Urothelium cell line (cell line): Measurements from ENCODE around the gene MYO5A.
"Not testable (repeated sequence)": the region's sequence is repeated elsewhere in the genome, so short reads cannot be mapped to it uniquely, and the experiment has no call there.

Experiments used
- DNase-seq: peaks from one replicate; pipeline ENCODE4 v3.0.0; 2011; ENCODE audit warnings: low spot score, mixed read lengths
- FAIRE-seq: peaks from 2 replicates; lab custom pipeline; 2011; peaks lifted over from hg19 to GRCh38; lab: Jason Lieb, UNC

The MYO5A gene

DNA sequence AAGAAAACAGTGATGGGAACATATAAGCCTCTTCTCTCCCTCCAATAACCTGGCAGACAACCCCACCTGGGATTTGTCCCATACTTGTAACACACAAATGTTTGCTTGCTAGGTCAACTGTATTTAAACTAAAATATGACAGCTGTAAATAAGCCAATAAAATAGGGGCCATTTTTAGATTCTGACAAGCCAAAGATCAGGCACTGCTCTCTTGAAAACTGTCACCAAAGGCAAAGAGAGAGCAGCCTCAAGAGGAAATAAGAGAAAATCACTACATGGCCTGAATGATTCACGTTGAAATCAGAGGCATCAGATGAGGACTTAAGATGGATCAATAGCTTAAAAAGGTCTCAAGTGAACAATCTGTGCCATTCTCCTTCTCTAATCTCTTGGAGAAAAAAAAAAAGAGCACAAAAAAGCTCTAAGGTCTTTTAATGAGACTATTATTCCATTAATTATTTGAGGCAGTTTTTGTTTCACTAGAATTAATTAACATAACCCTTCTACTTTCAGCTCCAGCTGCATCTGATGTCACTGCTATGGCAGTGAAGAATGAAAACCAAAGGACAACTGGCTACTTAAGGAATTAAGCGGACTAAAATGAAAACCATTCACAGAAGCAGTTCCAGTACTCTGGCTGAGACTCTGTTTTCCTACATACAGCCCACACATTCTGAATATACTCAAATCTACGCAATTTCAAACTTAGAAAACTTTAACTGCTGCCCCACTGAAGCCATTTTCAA, 19.0 kb downstream of the MYO5A start:
- FAIRE-seq (no peak), DNase-seq (no peak)

DNA sequence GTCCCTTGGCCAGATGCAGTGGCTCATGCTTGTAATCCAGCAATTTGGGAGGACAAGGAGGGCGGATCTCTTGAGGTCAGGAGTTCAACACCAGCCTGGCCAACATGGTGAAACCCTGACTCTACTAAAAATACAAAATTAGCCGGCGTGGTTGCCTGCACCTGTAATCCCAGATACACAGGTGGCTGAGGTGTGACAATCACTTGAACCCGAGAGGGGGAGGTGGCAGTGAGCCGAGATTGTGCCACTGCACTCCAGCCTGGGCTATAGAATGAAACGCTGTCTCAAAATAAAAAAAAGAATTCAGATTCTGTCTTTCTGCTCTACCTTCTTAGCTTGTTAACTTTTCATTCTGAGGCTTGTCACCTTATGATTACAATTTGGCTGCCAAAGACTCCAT, 22.1 kb downstream of the MYO5A start:
- DNase-seq (no peak), FAIRE-seq (no peak)

DNA sequence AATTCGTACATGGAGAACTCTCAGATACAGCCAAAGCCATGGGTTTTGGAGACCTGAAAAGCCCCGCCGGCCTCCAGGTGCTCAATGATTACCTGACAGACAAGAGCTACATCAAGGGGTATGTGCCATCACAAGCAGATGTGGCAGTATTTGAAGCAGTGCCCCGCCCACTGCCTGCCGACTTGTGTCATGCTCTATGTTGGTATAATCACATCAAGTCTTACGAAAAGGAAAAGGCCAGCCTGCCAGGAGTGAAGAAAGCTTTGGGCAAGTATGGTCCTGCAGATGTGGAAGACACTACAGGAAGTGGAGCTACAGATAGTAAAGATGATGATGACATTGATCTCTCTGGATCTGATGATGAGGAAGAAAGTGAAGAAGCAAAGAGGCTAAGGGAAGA, 23.5 kb downstream of the MYO5A start:
- no peak for DNase-seq
- FAIRE-seq, result no peak

DNA sequence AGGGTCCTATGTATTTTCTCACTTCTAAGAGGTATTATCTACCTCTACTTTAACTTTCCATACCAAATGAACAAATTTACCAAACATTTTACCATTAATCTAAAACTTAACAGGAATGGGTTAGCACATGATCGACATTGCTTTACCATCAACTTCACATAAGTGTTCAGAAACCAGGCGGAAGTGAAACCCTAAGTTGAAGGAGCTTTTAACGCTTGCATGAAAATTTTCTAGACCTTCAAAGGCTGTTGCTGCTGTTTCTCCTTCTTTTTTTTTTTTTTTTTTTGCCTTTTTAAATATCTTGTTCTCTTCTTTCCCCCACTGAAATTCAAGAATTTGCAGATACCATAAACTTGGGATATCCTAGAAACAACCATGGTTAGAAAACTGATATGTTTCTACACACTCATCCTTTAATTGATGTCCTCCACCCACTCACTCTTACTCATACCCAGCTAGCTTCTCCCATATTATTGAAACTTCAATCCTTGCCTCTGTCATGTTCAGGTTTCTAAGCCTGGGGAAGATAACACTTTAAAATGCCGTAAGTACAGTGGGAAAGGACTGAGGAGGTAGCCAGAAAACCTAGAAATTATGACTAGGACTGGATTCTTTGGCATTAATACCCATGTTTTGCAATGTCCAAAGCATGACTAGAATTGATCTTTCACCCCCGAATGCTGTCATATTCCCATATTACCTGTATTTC, 24.7 kb downstream of the MYO5A start:
- FAIRE-seq, result no peak
- no peak for DNase-seq

DNA sequence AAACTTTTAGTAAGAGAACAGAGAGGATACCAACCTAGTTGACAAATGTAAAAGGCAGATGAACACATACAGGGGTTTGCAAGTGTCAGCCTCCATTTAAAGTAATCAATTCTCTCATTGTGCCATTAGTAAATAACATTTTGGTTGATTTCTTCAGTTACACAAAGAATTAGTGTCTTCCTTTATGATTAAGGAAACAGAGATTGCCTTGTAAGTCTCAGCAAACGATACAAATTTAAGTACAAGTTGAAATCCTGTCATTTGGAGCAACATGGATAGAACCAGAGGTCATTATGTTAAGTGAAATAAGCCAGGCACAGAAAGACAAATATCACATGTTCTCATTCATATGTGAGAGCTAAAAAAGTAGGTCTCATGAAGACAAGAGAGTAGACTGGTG, 26.1 kb downstream of the MYO5A start:
- FAIRE-seq (no peak), DNase-seq (no peak)

DNA sequence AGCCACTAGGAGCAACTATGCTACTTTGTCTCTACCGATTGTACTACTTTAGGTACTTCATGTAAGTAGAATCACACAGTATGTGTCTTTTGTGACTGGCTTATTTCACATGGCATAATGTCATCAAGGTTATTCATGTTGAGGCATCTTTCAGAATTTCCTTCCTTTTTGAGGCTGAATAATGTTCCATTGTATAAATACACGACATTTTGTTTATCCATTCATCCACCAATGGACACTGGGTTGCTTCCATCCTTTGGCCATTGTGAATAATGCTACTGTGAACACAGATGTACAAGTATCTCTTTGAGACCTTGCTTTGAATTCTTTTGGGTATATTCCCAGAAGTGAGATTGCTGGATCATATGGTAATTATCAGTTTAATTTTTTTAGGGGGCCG, 29.2 kb downstream of the MYO5A start:
- FAIRE-seq (no peak), DNase-seq (no peak)

DNA sequence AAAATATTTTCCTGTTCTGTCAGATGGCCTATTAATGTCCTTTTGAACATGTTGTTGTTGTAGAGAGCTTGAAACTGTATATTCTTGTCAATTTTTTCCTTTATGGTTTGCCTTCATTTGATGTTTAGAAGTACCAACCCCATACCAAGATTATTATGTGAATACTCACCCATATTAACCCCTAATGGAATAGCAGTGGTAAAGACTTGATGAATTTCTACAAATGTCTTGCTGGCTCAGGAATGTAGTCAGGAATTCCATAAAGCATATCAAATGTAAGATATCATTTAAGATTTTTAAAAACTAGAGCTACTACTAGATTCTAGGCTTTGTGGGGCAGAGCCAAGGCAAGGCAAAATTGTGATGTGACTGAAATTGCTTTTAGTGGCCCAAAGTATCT, 30.0 kb downstream of the MYO5A start:
- DNase-seq (no peak), FAIRE-seq (no peak)

DNA sequence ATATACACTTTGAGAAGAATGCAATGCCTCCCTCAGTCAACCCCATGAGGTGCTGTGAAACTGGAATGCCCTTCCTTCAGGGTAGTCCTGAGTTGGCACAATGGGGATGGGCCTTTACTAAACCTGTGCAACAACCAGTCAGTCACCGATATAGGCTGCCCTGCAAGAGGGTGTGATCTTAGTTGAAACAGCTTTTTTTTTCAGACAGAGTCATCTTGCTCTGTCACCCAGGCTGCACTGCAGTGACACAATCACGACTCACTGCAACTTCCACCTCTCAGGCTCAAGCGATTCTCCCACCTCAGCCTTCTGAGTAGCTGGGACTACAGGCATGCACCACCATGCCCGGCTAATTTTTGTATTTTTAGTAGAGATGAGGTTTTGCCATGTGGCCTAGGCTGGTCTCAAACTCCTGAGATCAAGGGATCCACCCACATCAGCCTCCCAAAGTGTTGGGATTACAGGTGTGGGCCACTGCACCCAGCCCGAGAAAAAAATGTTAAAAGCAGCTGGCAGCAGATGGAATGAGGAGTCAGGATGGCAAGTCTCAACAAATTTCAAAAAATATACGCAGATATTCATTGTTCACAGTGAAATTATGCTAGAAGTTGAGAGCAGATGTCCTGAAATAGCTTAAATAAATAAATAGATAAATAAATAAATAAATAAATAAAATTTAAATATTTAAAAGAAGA, 31.8 kb downstream of the MYO5A start:
- DNase-seq (no peak), FAIRE-seq (no peak)

DNA sequence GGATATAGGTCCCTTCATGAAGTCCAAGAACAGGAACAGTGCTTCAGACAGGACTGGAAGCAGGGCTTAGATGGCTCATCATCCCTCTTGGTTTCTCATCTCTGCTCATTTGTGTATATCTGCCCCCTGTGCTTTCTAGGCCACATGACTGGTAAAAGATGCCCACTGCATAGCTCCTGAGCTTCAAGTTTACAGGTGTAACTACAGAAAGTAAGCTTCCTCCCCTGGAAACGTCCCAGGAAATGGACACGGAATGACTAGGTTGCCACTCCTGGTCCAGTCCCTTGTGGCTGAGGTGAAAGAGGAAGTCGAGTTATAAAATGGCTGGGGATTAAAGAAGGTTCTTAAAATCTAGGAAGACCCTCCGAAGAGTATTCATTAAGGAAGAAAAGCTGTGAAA, 32.5 kb downstream of the MYO5A start:
- no peak for FAIRE-seq
- DNase-seq, result no peak

DNA sequence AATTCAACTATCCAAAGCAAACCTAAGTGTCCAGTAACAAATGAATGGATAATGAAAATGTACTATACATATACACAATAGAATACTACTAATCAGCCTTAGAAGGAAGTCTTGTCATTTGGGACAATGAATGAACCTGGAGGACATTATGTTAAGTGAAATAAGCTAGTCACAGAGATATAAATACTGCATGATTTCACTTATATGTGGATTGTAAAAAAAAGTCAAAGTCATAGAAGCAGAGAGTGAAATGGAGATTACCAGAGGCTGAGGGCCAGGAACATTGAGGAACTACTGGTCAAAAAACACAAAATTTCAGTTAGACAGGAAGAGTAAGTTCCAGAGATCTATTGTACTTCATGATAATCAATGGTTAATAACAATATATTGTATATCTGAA, 33.6 kb downstream of the MYO5A start:
- no peak for DNase-seq
- FAIRE-seq, result no peak

DNA sequence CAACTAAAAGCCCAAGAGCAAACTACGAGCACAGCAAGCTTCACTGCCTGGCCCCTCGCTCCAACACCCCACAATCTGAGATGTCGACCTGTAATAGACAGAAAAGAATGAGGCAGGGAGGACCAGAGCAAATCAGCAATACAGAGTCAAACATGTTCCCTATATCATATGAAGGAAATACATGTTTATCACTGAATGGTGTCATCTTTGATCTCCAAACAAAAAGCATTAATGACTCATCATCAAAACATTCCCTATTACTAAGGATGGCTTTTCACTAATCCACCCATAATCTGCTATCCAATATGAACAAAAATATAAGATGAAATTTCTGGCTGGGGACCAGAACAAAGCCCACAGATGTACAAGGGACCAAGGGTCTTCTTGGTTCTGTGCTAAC, 34.7 kb downstream of the MYO5A start:
- no peak for DNase-seq
- FAIRE-seq, result no peak

DNA sequence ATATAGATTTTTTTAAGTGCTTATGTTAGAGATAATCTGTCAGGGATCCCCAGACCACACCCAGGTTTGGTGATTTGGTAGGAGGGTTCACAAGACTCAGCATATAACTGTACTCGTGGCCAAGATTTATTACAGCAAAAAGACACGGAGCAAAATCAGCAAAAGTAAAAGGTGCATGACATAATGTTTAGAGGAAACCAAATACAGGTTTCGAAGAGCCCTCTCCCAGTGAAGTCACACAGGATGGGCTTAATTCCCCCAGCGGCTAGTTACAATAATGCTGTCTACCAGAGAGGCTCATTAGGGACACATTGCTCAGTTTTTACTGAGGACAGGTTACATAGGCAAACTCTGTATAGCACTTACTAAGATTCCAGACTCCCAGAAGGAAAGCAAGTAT, 36.5 kb downstream of the MYO5A start:
- no peak for FAIRE-seq
- DNase-seq, result no peak

DNA sequence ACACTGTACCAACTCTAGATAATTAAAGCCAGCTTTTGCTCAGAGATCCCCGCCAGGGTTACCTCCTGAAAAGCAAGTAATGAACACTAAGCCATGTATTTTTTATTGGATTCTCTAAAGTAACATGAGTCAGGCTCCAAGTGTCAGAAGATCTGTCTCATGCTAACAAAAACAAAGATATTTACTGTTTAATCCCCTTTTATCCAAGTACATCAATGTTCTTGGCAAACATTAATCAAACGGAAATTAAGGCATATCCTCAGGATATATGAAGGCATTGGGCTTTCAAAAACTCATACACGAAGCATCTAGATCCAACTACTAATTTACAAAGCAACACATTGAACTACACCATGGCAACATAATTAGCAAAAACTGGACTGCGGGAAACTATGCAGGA, 37.2 kb downstream of the MYO5A start:
- DNase-seq, result no peak
- no peak for FAIRE-seq

DNA sequence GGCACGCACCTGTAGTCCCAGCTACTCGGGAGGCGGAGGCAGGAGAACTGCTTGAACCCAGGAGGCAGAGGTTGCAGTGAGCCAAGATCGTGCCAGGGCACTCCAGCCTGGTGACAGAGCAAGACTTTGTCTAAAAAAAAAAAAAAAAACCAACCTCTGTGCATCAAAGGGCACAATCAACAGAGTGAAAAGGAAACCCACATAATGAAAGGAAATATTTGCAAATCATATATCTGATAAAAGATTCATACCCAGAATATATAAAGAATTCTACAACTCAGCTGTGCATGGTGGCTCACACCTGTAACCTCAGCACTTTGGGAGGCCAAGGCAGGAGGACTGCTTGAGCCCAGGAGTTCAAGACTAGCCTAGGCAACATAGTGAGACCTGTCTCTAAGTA, 39.2 kb downstream of the MYO5A start:
- FAIRE-seq, DNase-seq: not testable (repeated sequence)

DNA sequence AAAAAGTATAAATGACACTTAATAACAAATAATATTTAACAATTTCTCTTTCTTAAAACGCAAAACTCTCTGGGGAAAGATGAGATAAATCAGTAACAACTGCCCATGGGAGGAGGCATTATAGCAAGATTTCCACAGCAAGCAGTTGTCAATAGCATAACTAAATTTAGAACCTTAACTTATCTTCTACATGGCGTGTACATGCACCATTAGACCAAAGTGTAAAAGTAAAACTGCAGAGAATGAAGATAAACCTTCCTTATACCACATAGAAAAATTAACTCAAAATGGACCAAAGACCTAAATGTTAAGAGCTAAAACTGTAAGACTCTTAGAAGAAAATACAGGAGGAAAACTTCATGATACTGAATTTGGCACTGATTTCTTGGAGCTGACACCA, 39.9 kb downstream of the MYO5A start:
- no peak for FAIRE-seq

DNA sequence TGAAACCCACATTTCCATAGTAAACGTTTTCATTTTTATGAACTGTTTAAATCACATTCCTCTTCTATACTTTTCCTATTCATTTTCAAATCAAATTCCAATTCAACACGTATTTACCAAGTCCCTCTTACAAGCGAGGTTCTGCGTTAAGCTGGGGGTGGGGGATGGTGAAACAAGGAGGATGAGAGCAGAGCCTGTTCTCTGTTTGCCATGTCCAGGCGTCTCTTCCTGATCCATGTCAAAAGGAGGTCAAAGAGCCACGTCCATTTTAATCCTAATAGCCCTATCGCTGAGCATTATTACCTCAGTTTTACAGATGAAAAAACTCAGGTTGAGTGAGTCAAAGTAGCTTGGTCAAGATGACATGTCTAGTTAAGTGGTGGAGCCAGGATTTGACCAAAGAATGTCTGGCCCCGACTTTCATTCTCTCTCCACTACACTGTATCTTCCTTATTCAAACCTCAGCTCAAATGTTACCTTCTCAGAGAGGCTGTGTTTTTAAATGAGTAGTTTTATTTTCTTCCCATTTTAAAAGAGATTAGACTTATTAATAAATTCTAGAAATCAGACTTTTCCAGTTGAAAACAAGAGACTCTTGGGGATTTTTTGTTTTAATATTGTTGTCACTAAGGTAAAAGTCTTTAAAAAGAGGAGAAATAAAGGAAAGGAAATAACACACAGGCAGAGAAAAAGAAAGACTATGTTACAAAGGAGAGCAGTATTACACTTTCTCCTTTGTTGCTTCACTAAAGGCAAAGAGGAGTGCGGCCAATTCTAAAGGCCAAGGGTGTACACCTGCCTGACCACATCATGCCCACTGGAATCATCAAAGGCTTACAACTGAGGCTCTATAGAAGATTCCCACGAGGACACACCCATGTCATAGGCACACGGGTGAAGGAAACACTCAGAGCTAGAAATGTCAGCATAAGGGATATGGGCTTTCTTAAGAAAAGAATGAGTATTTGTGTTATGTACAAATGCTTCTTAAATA, 42.4 kb downstream of the MYO5A start:
- no peak for DNase-seq
- FAIRE-seq, result no peak

More for the DNA sequence above, 39.9 kb downstream of the MYO5A start:
- DNase-seq, result no peak

DNA sequence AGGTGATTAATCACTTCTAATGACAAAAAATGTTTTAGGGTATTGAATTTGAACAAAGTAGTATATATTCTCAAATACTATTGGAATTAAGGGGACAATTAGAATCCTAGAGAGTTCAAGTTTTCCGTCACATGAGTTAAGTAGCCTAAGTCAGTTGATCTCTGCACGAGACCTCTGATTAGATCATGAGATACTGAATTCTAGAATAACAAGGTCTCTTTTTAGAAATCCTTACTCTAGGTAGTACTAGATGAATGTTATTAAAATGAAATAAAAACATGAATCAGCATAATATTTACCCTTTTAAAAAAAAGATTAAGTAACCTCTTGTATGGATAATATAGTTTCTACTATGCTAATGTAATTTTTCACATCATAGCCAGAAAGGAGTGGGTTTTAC, 43.4 kb downstream of the MYO5A start:
- DNase-seq (no peak), FAIRE-seq (no peak)

DNA sequence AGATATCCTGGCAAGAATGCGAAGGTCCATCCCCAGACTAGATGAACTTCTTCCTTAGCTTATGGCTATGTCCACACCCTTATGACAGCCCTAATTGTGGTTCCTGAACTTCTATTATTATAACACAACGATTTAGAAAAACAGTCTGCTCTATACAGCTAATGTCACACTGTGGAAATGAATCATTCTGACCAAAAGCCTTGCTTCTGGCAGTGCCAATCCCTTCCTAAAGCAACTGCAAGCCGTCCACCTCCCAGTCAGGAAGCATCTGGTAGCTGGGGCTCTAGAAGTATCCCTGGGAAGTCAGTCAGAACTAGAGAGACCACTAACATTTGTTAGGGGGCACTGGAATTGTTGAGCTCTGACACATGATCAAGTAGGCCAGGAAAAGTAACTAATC, 45.0 kb downstream of the MYO5A start:
- FAIRE-seq (no peak), DNase-seq (no peak)

DNA sequence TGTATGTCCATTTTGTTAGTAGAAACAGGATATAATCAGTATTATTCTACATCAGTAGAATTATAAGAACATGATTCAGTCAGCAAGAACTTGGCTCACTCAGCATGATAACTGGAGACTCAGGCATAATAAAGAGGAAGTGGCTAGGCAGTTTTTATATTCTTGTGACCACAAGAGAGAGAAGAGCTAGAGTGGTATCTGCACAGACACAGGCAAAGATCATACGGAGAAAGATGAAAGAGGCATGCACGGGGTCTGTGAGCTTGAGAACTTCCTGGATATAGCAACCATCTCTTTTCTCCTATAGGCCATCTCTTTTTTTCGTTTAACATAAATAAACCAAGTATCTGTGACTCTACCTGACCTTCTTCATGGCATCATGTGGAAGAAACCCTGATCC, 46.8 kb downstream of the MYO5A start:
- FAIRE-seq (no peak), DNase-seq (peak; percentile 15)

DNA sequence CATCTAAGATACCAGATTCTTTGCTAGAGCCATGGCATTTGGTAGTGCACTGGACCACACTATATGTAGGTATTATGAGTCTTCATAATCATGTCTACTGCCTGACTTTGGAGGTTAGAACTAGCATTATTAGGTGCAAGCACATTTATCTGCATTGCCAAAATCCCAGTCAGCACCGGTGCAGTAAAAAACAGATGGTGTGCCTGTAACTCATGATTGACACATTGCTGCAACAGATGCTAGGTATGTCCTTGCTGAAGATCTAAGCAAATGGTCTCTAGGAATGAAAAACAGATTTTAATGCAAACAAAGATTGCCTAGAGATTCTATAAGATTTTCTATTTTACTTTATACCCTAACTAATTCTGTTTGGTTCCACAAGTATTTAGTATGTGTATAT, 47.7 kb downstream of the MYO5A start:
- FAIRE-seq (no peak), DNase-seq (no peak)

DNA sequence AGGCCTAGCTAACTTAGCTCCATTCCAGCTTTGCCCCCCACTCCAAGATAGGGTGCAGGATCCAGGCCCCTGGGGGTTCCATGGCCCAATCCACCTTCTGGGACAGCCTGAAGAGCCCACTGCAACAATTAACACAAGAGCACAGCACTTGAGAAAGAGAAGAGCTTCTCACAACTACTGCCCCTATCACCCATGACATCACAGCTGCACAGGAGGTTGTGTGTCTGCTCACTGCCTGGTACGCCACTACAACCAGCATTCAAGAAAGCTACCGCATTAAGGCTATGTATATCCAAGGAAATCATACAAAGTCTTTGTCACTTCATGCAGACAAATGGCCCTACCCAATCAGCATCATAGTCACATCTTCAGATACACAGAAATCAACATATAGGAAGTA, 62.0 kb downstream of the MYO5A start:
- DNase-seq, result no peak
- FAIRE-seq, result no peak
